ENCODE results near the gene IL17RB. TPM values are rescaled to one million over a fixed set of nuclear protein-coding genes. Genes with fewer than 3 reads are reported as not detected.

Gene IL17RB
- total RNA-seq, 4 donors from 2014 or later: 0.52 to 0.83 (median 0.63) TPM; not detected in 1

GRCh38 chr3:53845103-53845880 lies 1.1 kb upstream of the IL17RB start:
- DNase-seq (ENCODE audit: extremely low spot score): no peak
- H3K27ac ChIP-seq (replicated peaks in 1 of 4): peak overlapping the region; percentile 51 to 83 (median 70)
- intact Hi-C loops (cut with DNase I): no loop called here

GRCh38 chr3:53845881-53846133 lies 561 bp upstream of the IL17RB start:
- Histone ChIP-seq H3K27ac (replicated peaks in 1 of 4) (peak overlapping the region; percentile 51 to 83 (median 70)), H3K4me1 (peaks cover 8 to 19% (median 16%) of the 10 kb centered on the region in 4 donors), H3K36me3 (no peaks in the 10 kb centered on the region), H3K27me3 (peaks cover 0 to 31% (median 2%) of the 10 kb centered on the region in 4 donors), H3K9me3 (no peaks in the 10 kb centered on the region), H3K4me3 (peak overlapping the region; percentile 63 to 86 (median 72))
- DNase-seq (ENCODE audit: extremely low spot score): no peak
- intact Hi-C loops (cut with DNase I): no loop called here
- TF ChIP-seq POLR2AphosphoS5 (IDR thresholded peaks at IDR 0.05): no peak
- no peak for TF ChIP-seq POLR2A (IDR thresholded peaks at IDR 0.05; ENCODE audit: low read depth)
- no peak for TF ChIP-seq CTCF (IDR thresholded peaks at IDR 0.05)
- no peak for TF ChIP-seq EP300 (IDR thresholded peaks at IDR 0.05)
- WGBS: no CpG with 5 or more reads among the region's 34 CpGs

More at GRCh38 chr3:53845103-53845880, 1.1 kb upstream of the IL17RB start:
- H3K4me3 ChIP-seq: peak overlapping the region; percentile 63 to 86 (median 72)
- H3K36me3 ChIP-seq: no peaks in the 10 kb centered on the region
- H3K27me3 ChIP-seq: peaks cover 0 to 31% (median 2%) of the 10 kb centered on the region in 4 donors
- TF ChIP-seq EP300 (IDR thresholded peaks at IDR 0.05) (no peak), CTCF (IDR thresholded peaks at IDR 0.05) (peak in 2 of 3 experiments; percentile 16 to 19), POLR2AphosphoS5 (IDR thresholded peaks at IDR 0.05) (peak in 1 of 2 donors; percentile 26), POLR2A (IDR thresholded peaks at IDR 0.05; ENCODE audit: low read depth) (no peak)
- WGBS: 47% methylated on average over 8 of the region's 25 CpGs
- H3K9me3 ChIP-seq: no peaks in the 10 kb centered on the region
- peaks cover 8 to 19% (median 16%) of the 10 kb centered on the region in 4 donors for H3K4me1 ChIP-seq

- Histone ChIP-seq H3K36me3 (no peaks in the 10 kb centered on the region), H3K4me1 (peaks cover 8 to 19% (median 16%) of the 10 kb centered on the region in 4 donors), H3K4me3 (peak overlapping the region; percentile 63 to 86 (median 72)), H3K9me3 (no peaks in the 10 kb centered on the region), H3K27me3 (peaks cover 0 to 31% (median 2%) of the 10 kb centered on the region in 4 donors), H3K27ac (replicated peaks in 1 of 4) (no peak overlapping the region)
- 67% methylated on average over 10 of the region's 10 CpGs for WGBS
- DNase-seq (ENCODE audit: extremely low spot score): no peak
- TF ChIP-seq CTCF (IDR thresholded peaks at IDR 0.05) (no peak), POLR2AphosphoS5 (IDR thresholded peaks at IDR 0.05) (no peak), POLR2A (IDR thresholded peaks at IDR 0.05; ENCODE audit: low read depth) (no peak), EP300 (IDR thresholded peaks at IDR 0.05) (no peak)
- intact Hi-C loops (cut with DNase I): no loop called here
Observed at GRCh38 chr3:53846851-53847155, 435 bp downstream of the IL17RB start.

GRCh38 chr3:53849916-53850315 lies 3.5 kb downstream of the IL17RB start:
- intact Hi-C loops (cut with DNase I): no loop called here
- Histone ChIP-seq H3K9me3 (no peaks in the 10 kb centered on the region), H3K36me3 (no peaks in the 10 kb centered on the region), H3K4me3 (no peak overlapping the region), H3K27ac (replicated peaks in 1 of 4) (no peak overlapping the region), H3K4me1 (peaks cover 8 to 19% (median 16%) of the 10 kb centered on the region in 4 donors), H3K27me3 (peaks cover 0 to 31% (median 2%) of the 10 kb centered on the region in 4 donors)
- no peak for DNase-seq (ENCODE audit: extremely low spot score)
- TF ChIP-seq POLR2AphosphoS5 (IDR thresholded peaks at IDR 0.05) (no peak), EP300 (IDR thresholded peaks at IDR 0.05) (no peak), CTCF (IDR thresholded peaks at IDR 0.05) (no peak), POLR2A (IDR thresholded peaks at IDR 0.05; ENCODE audit: low read depth) (no peak)
- WGBS: 94% methylated on average over 7 of the region's 7 CpGs
